Ramos (cell line): ENCODE measurements around the gene KIRREL3.

Experiments used
- in situ Hi-C: fragments of 300-500 bp; cut with MboI; formaldehyde crosslinking; loops from one replicate; pipeline ENCODE4 v1.14.3; 2022; ENCODE audit warnings: low sequenced_read_pairs; ENCODE audit not compliant: unreplicated experiment

Gene KIRREL3

DNA sequence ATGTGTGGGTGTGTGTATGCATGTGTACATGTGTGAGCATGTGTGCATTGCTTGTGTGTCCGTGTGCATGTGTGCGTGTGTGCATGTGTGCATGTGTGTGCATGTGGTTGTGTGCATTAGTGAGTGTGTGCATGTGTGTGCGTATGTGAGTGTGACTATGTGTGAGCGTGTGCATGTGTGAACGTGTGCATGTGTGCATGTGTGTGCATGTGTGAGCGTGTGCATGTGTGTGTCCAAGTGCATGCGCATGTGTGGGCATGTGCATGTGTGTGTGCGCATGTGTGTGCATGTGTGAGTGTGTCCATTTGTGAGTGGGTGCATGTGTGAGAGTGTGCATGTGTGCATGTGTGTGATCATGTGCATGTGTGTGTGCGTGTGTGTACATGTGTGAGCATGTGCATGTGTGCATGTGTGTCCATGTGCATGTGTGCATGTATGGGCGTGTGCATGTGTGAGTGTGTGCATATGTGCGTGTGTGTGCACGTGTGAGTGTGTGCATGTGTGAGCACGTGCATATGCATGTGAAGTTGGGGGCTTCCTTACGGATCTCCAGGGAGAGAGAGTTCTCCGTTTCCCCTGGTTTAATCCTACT lies 549.3 kb downstream of the KIRREL3 start:
- in situ Hi-C loops: no loop called here

DNA sequence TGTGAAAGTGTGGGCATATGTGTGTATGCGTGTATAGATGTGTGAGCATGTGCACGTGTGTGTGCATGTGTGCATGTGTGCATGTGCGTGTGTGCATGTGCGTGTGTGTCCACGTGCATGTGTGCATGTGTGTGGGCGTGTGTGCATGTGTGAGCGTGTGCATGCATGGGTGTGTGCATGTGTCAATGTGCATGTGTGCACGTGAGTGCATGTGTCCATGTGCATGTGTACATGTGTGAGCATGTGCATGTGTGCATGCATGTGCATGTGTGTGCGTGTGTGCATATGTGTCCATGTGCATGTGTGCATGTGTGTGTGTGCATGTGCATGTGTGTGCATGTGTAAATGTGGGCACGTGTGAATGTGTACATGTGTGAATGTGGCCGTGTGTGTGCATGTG lies 549.8 kb downstream of the KIRREL3 start:
- in situ Hi-C loops: no loop called here

DNA sequence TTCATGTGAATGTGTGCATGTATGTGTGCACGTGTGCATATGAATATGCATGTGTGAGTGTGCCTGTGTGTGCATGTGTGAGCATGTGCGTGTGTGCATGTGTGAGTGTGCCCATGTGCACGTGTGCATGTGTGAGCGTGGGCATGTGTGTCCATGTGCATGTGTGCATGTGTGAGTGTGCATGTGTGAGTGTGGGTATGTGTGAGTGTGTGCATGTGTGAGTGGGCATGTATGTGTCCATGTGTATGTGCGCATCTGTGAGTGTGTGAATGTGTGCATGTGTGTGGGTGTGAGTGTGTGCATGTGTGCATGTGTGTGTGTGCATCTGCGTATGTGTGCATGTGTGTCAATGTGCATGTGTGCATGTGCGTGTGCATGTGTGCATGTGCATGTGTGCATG lies 550.4 kb downstream of the KIRREL3 start:
- in situ Hi-C loops: no loop called here

DNA sequence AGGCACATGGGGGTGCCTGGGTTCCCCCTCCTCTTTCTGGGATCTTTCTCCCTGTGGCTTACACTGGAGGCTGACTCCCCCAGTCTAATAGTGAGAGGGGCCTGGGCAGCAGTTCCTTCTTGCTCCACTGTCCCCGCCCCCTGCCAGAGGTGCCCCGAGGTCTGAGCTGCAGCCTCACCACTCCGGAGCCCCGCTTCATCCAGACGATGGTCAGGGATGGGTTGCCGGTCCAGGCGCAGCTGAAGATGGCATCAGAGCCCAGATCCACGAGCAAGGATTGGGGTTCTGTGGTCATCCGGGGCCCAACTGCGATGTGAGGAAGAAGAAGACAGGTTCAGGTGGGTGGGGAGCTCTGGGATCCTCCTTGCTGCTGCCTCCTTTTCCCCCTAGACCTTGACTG lies 554.0 kb downstream of the KIRREL3 start:
- in situ Hi-C loops: loop anchor here (10.0 kb wide), 1 partner anchor 898 kb away; no protein-coding TSS in a partner anchor

DNA sequence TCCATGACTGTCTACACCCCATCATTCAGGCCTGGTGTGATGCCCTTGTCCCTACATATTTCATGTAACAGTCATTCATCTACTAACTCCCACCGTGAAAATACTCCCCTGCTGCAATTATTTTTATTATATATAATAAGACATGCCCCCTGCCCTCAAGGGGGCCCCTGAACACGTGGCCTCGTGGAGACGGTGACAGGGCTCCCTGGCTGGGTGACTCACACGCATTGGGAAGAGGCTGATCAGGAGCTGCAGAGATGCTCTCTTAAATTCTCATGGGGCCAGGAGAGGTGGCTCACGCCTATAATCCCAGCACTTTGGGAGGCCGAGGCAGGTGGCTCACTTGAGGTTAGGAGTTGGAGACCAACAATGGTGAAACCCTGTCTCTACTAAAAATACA lies 556.5 kb downstream of the KIRREL3 start:
- in situ Hi-C loops: loop anchor here (10.0 kb wide), 1 partner anchor 901 kb away; no protein-coding TSS in a partner anchor

- in situ Hi-C loops: loop anchor here (10.0 kb wide), 1 partner anchor 902 kb away; no protein-coding TSS in a partner anchor
These were observed 557.5 kb downstream of the KIRREL3 start for GRCh38 chr11:126443120-126443519.

DNA sequence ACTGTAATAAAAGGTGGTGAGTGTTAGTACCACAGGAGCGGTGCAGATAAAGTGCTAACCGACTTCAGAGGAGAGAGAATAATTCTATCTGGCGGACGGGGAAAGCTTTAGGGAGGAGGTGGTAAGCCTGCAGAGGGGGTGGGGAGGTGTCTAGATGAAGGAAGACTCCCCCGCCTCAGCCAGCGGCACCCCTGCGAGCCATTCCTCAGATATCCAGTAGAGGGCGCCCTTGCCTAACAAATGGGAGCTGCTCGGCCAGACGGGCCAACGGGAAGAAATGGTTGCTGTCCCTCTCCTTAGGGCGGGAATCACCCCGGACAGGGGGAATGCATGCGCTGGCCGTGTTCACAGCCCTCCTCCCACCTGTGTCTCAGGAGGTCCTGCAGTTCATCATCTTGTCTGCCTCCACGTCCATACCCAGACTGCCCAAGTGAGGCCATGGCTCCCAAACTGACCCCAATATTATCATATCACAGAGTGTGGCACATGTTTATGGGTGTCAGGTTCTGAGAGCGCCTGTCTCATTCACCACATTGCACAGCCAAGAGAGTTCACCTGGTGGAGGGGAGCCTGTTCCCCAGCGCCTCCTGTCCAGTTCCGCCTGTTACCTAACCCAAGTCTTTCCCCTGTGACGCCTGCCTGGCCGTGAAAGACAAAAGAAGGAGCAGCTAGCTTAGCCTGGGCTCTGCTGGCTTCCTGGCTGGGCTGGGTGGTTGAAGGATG lies 559.6 kb downstream of the KIRREL3 start:
- in situ Hi-C loops: loop anchor here (10.0 kb wide), 1 partner anchor 904 kb away; no protein-coding TSS in a partner anchor

- in situ Hi-C loops: loop anchor here (10.0 kb wide), 1 partner anchor 905 kb away; no protein-coding TSS in a partner anchor
These were observed 560.3 kb downstream of the KIRREL3 start for GRCh38 chr11:126440276-126440675.

GRCh38 chr11:126438691-126439090 lies 561.9 kb downstream of the KIRREL3 start:
- in situ Hi-C loops: loop anchor here (10.0 kb wide), 1 partner anchor 556 kb away; no protein-coding TSS in a partner anchor

- in situ Hi-C loops: loop anchor here (10.0 kb wide), 1 partner anchor 557 kb away; no protein-coding TSS in a partner anchor
These were observed 562.3 kb downstream of the KIRREL3 start for GRCh38 chr11:126438272-126438671.

DNA sequence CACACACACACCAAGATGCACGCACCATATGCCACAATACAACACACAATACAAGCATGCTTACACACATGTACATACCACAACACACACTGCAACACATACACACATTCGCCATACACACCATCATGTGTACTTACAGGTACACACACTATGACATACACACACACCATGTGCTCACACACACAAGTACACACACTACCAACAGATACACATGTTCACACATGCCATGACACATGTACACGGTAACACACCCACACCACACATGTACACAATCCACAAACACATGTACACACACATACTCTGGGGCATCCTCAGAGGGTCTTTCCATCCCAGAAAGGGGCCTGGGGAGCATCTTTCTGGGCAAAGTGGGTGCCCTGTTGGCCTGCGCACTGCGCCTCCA lies 562.8 kb downstream of the KIRREL3 start:
- in situ Hi-C loops: loop anchor here (10.0 kb wide), 1 partner anchor 557 kb away; no protein-coding TSS in a partner anchor

DNA sequence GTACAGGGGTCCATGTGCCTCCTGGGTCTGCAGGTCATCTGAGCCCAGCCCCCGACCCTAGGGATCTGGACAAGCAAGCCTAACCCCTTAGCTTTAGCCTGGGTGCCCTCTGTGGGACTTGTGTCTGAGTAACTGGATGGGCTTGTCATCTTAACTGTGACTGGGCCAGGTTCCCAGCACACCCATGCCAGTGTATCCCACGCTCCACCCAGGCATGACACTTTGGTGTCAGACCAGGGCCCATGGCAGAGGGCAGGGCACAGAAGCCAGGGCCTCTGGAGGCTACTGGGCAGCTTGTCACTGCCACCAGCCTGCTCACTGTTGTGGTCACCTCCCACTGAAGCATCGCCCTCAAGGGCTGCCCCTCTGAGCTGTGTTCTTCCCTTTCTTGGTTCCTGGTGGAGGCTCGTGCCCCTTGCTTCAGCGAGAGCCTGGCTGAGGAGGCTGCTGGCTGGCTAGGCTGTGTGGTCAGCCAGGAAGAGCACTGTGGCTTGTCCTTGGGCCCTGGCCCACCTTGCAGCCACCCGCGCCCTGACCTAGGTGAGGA lies 564.3 kb downstream of the KIRREL3 start:
- in situ Hi-C loops: loop anchor here (10.0 kb wide), 1 partner anchor 559 kb away; no protein-coding TSS in a partner anchor

GRCh38 chr11:126434950-126435335 lies 565.6 kb downstream of the KIRREL3 start:
- in situ Hi-C loops: loop anchor here (10.0 kb wide), 1 partner anchor 560 kb away; no protein-coding TSS in a partner anchor

DNA sequence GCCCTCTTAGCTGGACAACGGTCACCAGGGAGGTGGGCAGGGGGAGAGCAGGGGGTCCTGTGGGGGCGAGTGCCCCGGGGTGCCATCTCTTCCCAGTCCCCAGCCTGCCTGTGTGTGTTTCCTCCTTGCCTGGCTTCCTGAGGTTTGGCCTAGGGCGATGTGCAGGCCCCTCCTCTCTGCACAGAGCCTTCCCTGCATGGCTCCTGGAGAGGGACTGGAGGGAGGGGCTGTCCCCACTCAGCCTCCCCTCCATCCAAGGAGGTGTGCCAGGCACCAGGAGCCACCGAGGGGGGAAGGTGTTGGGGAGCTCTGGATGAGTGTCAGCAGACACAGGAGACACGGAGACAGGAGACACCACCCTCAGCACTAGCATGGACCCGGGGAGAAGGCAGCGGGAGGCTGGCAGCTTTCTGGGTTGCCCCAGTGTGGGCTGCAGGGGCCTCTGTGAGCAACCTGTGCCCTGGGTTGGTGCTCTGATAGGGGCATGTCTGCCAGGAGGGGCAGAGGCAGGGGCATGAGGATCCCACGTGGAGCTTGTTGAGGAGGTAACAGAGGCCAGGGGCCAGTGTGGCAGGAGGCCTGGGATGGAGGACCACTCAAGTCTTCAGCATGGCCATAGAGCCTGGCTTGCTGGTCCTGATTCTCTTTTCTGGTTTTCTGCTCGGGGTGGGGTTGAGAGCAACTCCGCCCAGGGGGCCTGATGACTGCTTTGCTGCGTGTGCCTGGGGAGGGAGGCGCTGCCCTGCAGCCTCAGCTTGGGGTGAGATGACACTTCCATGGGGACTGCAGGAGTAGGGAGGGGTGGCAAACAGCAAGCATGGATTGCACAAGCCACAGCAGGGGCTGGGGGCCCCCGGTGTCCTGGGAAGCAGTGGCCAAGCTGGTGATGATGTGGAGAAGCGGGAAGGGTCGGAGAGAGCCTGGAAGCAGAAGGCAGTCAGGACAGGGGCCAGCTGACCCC lies 566.3 kb downstream of the KIRREL3 start:
- in situ Hi-C loops: loop anchor here (10.0 kb wide), 1 partner anchor 561 kb away; no protein-coding TSS in a partner anchor

GRCh38 chr11:126433244-126433846 lies 567.2 kb downstream of the KIRREL3 start:
- in situ Hi-C loops: loop anchor here (10.0 kb wide), 1 partner anchor 561 kb away; no protein-coding TSS in a partner anchor

- in situ Hi-C loops: loop anchor here (10.0 kb wide), 1 partner anchor 562 kb away; no protein-coding TSS in a partner anchor
These were observed 568.0 kb downstream of the KIRREL3 start for GRCh38 chr11:126432525-126432924.

DNA sequence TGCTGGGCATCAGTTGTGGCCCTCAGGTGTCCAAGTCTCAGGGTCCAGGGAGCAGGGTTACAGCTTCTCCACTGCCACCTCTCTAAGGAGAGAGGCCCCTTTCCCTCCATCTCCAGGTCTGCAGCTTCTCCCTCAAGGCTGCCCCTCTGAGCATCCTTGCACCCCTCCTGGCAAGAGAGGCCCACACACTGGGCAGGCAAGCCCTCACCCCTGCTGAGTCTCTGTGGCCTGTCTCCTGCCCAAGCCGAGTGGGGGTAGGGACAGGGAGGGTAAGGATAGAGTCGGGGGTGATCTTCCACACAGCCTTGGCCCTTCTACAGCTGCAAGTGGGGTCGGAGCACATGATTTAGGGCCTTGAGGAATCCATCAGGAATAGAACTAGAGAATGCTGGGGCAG lies 568.5 kb downstream of the KIRREL3 start:
- in situ Hi-C loops: loop anchor here (10.0 kb wide), 1 partner anchor 563 kb away; no protein-coding TSS in a partner anchor

DNA sequence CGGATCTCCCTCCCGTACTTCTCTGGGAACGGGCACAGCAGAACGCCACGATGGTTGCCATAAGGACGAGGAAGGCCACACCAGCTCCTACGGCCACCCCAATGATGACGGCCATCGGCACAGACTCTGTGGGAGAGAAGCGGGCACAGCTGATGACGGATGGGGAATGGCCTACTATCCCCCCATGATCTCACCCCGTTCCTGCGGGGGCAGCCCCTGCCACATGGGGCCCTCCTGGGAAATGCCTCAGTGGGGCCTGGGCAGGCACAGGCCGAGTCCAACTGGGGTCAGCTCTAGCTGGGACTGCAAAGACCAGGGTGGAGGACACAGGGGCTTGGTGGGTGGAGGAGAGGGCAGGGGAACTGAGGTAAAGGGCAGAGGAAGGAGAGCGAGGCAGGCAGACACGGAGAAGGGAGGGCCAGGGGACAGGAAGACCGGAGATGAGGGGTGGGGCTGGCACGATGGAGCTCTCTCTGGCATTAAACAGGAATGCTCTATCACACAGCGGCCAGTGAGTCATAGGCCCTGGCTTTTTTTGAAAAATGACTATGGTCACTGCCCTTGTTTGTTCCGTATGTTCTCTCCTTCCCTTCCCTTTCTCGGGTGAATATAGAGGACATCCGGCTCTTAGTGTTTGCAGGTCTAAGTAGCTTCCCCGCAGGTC lies 569.0 kb downstream of the KIRREL3 start:
- in situ Hi-C loops: loop anchor here (10.0 kb wide), 1 partner anchor 563 kb away; no protein-coding TSS in a partner anchor
